EL (cell line): Measurements from ENCODE around the gene SLC15A1.
A peak's percentile ranks its signal among the peaks of the same experiment; 100 is the strongest.
"Not testable (repeated sequence)": the region's sequence is repeated elsewhere in the genome, so short reads cannot be mapped to it uniquely, and the experiment has no call there.

Experiments used
- DNase-seq: peaks from one replicate; pipeline ENCODE4 v3.0.0-alpha.2; 2016

SLC15A1 gene

DNA sequence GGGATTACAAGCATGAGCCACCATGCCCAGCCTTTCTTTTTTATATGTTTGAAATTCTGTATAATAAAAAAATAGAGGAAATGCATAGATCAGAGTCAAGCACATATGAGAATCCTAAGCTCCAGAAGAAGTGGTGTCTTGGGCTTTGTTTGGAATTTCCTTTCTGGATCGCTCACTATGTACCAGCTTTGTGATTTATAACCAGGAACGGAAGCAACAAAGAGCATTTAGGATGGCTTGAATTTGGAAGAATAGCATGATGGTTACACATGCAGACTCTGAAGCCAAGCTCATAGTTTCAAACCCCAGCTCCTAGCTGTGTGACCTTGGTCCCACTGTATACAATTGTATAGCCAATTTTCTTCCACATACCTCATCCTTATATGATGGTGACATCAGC lies 28.0 kb upstream of the SLC15A1 start:
- DNase-seq: no peak

DNA sequence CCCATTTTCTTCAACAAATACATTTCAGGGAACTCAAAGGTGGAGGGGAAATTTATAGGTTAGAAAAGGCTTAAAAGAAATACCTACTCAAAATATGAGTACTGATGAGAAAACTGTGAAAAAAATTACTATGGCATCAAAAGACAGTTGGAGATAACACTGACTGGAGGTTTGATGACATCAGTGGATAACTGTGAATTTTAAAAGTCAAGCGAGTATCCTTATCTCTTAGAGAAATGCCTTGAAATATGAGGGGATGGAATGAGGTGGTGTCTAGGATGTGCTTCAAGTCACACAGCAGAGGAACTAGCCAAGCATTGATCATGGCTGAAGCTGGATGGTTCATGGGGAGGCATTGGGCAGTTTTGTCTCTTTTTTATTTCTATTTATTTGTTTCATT lies 27.2 kb upstream of the SLC15A1 start:
- no peak for DNase-seq

DNA sequence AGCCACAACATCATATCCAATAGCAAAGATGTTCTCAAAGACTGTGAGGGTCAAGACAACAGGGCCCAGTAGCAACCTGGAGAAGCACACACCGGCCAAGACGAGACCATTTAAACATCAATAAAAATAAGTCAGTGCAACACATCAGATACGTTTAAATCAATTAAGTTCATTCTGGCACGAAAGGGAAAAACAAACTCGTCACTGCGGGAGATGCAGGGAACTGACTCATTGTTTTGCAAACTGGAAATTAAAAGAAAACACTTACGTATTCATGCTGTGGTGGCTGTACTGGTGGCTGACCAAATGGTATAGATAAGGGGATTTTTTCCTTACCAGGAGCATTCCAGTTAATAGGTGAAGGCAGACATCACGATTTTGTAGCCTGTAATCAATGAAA lies 26.3 kb upstream of the SLC15A1 start:
- DNase-seq: no peak

DNA sequence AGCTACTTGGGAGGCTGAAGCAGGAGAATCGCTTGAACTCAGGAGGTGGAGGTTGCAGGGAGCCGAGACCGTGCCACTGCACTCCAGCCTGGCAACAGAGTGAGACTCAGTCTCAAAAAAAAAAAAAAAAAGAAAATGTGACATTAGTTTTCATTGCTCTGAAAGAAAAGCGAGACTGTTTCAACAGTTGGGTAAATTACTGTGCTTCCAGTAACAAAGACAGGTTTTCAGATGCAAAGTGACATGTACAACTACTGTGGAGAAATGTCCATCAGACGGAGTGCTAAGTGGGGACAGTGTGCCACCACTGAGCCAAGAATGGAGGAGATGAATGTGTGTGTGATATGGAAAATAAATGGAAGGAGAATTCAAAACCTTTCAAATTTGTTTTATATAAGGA lies 24.2 kb upstream of the SLC15A1 start:
- no peak for DNase-seq

DNA sequence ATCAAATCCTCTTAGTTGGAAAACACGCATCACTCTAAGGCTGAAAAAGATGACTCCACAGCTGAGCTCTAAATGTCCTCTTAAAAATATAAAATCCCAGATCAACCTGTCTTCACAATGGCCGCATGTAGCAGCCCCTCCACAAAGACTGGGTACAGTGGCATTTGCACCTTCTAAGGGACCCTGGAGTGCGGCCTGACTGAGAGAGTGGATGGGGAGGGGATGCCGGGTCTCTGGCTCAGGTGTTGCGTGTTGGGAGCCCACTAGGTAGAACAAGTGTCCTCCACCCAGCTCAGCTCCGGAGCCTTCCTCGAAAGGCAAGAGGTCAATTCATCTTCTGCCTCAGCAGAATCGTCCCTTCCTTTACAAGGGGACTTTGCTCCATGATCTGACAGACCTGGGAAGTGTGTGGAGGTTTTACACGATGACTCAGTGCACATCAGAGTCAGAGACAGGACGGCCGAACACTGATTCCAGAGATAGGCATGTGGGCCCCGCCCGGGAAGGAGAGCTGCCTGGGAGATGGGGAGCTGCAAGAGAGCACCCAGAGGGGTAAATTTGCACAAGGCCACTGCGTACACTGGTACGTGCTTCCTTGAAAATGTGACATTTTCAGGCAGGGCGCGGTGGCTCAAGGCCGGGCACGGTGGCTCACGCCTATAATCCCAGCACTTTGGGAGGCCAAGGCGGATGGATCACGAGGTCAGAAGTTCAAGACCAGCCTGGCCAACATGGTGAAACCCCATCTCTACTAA lies 23.5 kb upstream of the SLC15A1 start:
- peak; percentile 91 for DNase-seq

DNA sequence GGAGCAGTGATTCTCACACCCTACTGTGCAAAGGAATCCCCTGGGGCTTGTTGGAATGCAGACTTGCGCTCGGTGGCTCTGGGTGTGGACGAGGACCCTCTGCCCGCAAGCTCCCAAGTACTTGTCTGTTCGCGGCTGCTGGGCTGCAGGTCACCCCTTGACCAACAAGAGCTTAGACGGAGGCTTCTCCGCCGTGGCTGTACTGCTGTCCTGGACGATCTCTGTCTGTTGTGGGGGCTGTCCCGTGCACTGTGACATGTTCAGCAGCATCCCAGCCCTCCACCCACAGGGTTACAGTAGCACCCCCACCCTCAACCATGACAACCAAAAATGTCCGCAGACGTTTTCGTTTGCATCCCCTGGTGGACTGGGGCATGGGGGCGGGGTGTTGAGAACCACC lies 22.9 kb upstream of the SLC15A1 start:
- no peak for DNase-seq

DNA sequence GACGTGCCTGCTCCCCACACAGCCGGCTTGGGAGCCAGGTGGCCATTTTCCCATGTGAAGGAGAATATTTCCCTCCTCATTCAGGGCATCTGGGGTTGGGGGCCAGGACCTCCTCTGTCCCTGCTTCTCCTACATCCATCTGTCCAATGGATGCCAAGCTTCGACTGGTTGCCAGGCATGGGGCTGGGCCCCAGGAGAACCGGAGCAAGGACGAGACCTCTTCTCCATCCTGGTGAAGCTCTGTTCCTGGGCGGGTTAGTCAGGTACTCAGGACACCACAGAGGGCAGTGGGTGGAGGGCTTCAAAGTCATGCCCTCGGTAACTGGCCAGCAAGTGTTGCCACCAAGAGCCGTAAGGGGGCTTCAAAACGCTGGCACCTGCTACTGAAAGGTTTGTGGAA lies 22.3 kb upstream of the SLC15A1 start:
- DNase-seq: no peak

DNA sequence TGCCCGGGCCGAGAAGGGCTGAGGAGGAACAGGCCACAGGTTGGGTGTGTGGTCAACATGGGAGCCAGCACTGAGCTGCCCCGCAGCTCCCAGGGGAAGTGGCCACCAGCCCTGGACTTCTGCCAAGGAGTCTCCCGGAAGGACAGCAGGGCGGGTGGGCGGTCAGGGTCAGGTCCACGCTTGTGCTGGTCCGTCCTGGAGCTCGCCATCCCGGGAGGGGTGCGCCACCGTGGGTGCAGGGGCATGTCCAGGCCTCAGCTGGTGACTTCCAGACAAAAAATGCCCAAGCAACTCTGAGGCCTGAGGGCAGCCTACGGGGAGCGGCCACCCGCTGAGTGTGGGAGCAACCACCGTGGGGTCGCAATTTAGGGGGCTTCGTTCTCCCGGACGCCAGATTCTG lies 21.4 kb upstream of the SLC15A1 start:
- no peak for DNase-seq

DNA sequence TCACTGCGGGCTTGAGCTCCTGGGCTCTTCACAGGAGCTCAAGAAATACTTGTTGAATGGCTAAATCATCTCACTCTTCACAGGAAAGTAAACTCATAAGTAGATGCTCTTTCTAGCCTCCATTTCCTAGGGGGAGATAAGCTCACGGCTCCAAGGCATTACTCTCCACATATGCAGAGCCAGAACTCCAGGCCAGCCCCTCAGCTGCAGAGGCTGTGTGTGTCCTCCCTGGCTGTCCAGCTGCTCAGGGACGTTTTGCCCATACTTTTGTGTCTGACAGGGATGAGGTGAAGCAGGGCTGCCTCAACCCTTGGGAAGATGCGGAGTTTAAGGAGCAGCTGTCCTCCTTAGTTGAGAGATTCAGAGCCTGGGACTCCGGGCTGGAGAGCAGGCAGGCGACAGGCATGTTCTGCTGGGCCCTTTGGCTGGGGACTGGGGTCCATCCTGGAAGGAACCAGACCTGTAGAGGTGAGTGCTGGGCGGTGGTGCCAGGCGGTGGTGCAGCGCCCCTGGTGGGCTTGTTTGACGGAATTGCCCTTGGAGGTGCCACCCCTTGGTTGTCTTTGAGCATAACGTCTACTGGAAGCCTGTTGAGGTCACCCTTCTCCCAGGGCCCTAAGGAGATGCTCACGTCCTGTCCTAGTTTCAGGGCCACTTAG lies 20.5 kb upstream of the SLC15A1 start:
- DNase-seq: no peak

DNA sequence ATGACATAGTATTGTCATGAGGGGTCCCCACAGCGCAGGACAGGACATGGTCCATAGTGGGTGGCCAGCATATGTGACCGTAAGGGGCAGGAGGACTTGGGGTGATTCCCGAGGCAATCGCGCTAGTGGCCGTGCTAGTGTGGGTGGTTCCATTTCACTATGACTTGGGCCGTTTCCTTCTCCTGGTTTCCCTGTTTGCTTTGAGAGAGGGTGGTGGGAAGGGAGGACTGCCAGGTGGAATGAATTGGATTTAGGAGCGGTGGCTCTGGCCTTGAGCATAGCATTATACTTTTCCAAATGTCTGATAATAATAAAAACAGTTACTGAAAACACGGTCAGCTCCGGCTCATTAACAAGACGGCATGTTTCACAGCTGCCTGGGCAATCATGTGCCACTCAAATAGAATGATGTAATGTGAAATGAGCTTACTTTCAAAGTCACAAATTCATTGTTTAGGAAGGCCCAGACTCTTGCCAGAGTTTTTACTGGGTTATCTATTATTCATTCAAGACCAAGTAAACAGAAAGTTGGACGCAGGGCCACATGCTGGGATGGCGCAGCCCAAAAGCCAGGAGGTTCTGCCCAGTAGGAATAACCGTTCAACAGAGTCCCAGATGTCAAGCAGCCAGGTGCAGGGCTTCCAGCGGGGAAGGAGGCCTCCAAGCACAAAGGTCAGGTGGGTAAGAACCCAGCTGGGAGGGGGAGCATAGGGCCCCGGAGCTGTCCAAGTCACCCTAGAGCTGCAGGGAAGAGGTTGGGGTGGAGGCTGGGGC lies 19.6 kb upstream of the SLC15A1 start:
- no peak for DNase-seq

DNA sequence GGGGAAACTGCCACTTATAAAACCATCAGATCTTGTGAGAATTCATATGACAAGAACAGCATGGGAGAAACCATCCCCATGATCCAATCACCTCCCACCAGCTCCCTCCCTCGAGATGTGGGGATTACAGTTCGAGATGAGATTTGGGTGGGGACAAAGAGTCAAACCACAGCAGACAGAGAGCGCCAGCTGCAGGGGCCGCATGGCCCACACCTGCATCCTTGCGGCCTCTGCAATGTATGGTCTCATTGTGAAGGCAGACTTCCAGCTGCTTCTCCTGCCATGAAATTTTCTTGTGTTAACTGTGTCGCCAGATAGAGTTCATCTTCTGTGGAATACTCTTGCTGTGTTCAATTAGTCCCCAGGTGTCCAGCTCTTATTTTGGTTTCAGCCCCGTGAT lies 17.3 kb upstream of the SLC15A1 start:
- no peak for DNase-seq

DNA sequence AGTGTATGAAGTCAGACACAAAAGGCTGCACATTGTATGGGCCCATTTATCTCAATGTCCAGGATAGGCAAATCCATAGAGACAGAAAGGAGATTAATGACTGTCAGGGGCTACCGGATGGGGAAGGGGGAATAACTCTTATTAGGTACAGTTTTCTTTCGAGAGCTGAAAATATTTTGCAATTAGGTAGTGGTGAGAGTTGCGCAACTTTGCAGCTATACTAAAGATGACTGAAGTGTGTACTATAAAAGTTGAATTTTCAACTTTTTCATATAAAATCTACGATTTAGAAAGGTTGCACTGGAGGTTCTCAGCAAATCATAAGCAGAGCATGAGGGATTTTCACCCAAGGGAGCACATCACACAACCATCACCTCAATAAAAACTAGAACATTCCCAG lies 16.1 kb upstream of the SLC15A1 start:
- DNase-seq: no peak

DNA sequence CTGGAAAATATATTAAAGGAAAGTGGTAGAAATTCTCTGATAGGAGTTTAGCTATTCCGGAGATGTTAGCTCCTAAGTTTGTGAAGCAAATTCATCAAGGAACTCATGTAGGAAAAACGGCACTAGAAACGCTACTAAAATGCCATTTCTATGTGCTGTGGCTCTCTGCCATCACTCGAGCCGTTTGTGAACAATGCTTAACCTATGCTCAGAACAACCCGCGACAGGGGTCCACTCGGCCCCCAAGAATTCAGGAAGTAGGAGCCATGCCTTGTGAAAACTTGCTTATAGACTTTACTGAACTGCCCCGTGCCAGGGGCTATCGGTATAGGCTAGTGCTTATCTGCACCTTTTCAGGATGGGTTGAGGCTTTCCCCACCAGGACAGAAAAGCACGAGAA lies 14.2 kb upstream of the SLC15A1 start:
- DNase-seq: peak; percentile 13

DNA sequence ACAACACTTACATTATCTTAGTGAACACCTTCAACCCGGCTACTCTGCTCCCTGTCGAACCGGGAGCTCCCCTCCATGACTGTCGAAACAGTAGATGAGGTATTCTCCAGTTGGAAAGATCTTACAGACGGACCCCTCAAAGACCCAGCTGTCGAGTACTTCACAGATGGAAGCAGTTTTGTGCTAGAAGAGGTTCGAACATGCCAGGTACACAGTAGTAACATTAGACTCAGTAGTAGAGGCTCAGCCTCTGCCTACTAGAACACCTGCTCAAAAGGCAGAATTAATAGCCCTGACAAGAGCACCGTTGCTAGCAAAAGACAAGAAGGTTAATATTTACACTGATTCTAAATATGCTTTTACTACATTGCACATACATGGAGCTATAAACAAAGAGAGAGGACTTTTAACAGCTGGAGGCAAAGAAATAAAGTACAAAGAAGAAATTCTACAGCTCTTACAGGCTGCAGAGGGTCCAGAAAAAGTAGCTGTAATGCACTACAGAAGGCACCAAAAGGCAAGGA lies 13.6 kb upstream of the SLC15A1 start:
- DNase-seq: no peak

DNA sequence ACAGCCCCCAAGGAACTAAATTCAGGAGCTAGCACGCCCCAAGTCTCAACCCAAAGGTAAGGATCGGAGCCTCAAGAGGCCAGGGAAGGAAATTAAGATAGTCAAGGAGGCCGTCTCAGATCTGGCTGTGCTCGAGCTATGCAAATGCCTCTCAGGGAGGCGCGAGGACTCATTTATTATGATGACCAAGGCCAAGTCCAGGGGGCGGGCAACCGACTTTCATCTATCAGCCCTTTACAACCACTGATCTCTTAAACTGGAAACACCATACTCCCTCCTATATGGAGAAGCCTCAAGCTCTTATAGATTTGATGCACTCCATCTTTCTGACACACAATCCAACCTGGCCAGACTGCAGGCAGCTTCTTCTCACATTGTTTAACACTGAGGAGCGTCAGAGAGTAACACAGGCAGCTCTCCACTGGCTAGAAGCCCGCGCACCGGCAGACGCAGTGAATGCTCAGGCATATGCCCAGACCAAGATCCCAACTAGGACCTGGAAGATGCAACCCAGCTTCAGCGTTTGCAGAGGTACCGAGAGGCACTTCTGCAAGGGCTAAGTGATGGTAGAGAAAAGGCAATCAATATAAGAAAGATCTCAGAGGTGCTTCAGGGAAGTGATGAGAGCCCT lies 9.6 kb upstream of the SLC15A1 start:
- no peak for DNase-seq

DNA sequence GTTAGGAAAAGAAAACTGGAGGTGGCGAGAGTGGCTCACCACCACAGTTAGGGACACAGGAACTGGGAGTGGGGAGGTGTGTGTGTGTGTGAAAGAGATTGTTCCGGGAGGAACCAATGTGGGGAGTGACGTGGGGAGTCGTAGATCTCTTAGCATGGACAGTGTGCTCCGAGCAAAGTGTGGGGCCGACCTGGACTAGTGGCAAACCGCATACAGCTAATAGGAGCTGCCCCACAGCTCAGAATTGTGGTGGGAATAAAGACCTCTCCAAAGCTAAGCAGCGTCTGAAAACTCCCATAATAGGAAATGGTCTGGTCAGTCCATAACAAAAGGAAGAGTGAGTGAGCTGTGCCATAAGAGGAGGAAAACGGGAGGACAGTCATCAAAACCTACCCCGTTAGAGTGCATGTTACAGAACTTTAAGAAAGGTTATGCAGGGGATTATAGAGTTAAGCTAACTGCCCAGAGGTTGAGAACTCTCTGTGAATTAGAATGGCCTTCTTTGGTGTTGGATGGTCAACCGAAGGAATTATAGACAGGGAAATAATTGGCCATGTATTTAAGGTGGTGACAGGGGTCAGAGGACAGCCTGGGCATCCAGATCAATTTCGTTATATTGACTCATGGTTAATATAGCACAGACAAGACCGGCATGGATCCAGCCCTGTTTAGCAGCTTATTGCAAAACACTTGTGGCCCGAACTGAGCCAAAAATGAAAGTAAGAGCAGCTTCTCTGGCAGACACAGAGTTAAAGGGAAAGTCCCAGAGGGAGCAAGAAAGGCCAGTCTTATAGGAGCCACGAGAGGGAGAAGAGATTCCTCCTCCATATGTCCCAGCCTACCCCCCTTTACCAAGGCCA lies 8.9 kb upstream of the SLC15A1 start:
- peak; percentile 54 for DNase-seq

DNA sequence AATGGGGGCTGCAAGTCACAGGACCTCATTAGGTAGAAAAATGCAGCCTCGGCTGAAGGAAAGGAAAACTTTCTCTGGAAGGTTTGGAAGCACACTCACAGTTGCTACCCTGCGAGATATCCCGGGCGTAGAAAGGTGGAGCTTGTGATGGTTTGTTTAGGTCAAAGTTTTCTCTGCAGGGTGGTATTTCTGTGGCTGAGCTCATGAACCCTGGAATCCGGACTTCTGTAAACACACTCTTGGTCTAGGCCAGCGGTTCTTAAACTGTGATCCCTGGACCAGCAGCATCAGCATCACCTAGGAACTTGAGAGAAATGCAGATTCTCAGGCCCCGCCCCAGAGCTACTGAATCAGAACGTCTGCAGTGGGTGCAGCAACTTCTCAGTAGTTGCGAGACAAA lies 3.3 kb upstream of the SLC15A1 start:
- no peak for DNase-seq

DNA sequence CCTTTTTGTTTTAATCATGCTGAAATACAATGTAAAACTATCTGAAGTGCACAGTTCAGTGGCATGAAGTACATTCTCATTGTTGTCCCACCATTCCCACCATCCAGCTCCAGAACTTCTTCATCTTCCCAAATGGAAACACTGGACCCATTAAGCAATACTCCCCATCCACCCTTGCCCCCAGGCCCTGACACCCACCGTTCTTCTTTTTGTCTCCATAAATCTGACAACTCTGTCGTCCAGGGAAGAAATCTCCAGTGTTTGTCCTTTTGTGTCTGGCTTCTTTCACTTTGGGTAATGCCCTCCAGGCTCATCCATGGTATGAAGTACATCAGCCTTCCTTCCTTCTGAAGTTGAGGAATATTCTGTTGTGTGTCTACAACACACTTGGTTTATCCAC lies 2.6 kb upstream of the SLC15A1 start:
- no peak for DNase-seq

DNA sequence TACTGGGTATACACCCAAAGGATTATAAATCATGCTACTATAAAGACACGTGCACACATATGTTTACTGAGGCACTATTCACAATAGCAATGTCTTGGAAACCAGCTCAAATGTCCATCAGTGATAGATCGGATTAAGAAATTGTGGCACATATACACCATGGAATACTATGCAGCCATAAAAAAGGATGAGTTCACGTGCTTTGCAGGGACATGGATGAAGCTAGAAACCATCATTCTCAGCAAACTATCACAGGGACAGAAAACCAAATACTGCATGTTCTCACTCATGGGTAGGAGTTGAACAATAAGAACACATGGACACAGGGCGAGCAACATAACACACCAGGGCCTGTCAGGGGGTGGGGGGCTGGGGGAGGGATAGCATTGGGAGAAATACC lies 2.0 kb upstream of the SLC15A1 start:
- not testable (repeated sequence) for DNase-seq

DNA sequence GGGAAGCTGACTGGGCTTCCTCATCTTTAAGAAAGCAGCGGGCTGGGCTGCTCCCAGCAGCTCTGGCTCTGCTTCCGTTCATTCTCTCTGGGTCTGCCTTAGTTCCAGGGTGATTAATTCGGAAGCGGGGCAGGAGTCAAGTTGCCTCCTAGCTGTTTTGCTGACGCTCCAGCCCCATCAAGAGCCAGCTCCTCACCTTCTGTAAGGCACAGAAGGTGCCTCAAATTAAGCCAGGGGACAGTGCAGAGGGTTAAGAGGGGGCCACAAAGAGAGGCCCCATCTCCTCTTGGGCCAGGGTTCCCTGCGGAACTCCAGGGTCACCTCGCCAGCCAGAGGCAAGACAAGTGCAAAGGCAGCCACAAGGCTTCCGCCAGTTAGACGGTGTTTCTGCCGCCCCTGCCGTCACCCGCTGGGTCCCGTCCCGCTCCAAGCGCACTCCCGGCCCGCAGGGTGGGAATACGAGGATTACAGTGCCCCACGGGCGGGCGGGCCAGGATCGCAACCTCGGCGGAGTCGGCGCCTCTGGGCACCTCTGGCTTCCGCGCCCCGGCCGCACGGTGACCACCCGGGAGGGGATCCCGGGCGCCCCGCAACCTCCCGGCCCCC lies 508 bp downstream of the SLC15A1 start:
- DNase-seq: peak; percentile 26

DNA sequence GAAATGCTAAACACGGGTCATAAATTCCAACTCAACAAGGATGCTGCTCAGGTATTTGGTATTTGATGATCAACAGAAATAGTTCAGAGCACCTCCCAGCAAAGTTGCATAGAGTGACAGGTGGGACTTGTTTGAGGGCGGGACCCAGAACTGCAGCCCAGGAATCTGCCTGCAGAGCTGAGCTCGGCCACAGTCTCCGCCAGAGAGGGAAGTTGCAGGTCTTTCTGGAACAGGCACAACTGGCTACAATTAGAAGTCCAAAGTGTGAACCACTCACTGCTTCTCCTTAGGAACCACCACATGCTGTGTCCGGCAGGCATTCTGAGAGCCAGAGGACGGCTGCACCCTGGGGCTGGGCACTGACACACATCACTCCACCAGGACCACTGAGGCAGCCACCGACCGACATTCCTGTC lies 1.1 kb downstream of the SLC15A1 start:
- no peak for DNase-seq

DNA sequence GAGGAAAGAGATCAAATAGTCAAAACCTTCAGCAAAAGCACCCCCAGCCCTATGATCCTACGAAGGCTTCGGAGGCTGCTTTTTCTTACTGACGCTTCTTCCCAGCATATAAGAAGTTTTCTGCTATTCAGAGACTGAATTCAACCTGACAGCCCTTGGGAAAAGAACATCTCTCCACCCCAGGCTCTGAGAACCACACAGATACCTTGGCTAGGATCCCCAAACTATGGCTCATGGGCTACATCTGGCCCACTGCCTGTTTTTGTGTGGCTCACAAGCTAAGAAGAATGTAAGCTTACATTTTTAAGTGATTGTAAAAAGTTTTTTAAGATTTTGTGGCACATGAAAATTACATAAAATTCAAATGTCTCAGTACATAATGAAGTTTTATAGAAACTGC lies 3.0 kb downstream of the SLC15A1 start:
- DNase-seq: peak; percentile 51
